ENCODE measurements around the gene PLA2G4E. TPM values are rescaled to one million over a fixed set of nuclear protein-coding genes. Genes with fewer than 3 reads are reported as not detected.

The PLA2G4E gene
- total RNA-seq, 1 donor from 2014 or later = not detected

DNA sequence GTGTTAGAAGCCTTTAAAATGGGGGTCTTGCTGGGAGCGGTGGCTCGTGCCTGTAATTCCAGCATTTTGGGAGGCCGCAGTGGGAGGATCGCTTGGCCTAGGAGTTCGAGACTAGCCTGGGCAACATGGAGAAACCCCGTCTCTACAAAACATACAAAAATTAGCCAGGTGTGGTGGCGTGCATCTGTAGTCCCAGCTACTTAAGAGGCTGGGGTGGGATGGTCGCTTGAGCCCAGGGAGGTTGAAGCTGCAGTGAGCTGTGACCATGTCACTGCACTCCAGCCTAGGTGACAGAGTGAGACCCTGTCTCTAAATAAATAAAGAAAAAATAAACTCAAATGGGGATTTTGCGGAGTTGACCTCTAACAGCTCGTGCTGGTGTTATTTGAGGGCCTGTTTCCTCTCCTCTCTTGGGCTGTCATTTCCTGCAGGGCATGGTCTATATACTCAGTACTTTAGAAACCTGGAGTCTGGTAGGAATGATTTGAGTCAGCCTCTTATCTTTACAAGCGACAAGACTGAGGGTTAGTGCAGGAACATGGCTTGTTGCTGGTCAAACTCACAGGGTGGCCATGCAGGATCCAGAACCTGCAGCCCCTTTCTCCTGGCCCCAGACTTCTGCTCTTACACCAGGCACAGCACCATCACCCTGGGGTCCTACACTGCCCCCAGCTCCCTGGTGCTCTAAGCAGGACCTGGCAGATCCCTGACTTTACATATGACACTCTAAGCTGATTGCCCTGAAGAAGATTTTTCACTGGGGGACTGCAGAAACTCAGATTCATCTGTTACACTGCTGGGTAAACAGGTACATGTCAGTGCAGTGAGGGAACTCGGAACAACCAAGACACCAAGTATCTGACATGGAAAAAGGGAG lies 63.6 kb downstream of the PLA2G4E start:
- DNase-seq (ENCODE audit: low spot score) = no peak
- peaks cover 21% of the 10 kb centered on the region for H3K36me3 Mint-ChIP-seq (ENCODE audit: low read depth)
- H3K4me1 Mint-ChIP-seq (ENCODE audit: low read depth) = peaks cover 52% of the 10 kb centered on the region
- H3K27ac Mint-ChIP-seq = peak overlapping the region; percentile 63
- intact Hi-C loops (cut with micrococcal nuclease) = loop anchor here (1.0 to 2.0 kb wide), 2 partner anchors 13 to 20 kb away; no protein-coding TSS in a partner anchor
- no peaks in the 10 kb centered on the region for H3K9me3 Mint-ChIP-seq
- no peaks in the 10 kb centered on the region for H3K27me3 Mint-ChIP-seq (ENCODE audit: insufficient read depth)
- peak overlapping the region; percentile 26 for H3K4me3 Mint-ChIP-seq

GRCh38 chr15:41955807-41956525 lies 64.9 kb downstream of the PLA2G4E start:
- intact Hi-C loops (cut with micrococcal nuclease) = loop anchor here (2.0 kb wide), 1 partner anchor 19 kb away; no protein-coding TSS in a partner anchor
- no peaks in the 10 kb centered on the region for H3K9me3 Mint-ChIP-seq
- H3K27ac Mint-ChIP-seq = no peak overlapping the region
- peaks cover 39% of the 10 kb centered on the region for H3K4me1 Mint-ChIP-seq (ENCODE audit: low read depth)
- H3K36me3 Mint-ChIP-seq (ENCODE audit: low read depth) = peaks cover 22% of the 10 kb centered on the region
- no peak for DNase-seq (ENCODE audit: low spot score)
- no peaks in the 10 kb centered on the region for H3K27me3 Mint-ChIP-seq (ENCODE audit: insufficient read depth)
- H3K4me3 Mint-ChIP-seq = no peak overlapping the region

GRCh38 chr15:41955100-41955499 lies 65.7 kb downstream of the PLA2G4E start:
- Mint-ChIP-seq H3K4me1 (ENCODE audit: low read depth) (peaks cover 36% of the 10 kb centered on the region), H3K36me3 (ENCODE audit: low read depth) (peaks cover 27% of the 10 kb centered on the region), H3K4me3 (no peak overlapping the region), H3K9me3 (no peaks in the 10 kb centered on the region), H3K27me3 (ENCODE audit: insufficient read depth) (no peaks in the 10 kb centered on the region), H3K27ac (no peak overlapping the region)
- DNase-seq (ENCODE audit: low spot score) = no peak
- intact Hi-C loops (cut with micrococcal nuclease) = no loop called here

- Mint-ChIP-seq H3K4me3 (no peak overlapping the region), H3K9me3 (no peaks in the 10 kb centered on the region), H3K4me1 (ENCODE audit: low read depth) (peaks cover 28% of the 10 kb centered on the region), H3K36me3 (ENCODE audit: low read depth) (peaks cover 26% of the 10 kb centered on the region), H3K27ac (no peak overlapping the region), H3K27me3 (ENCODE audit: insufficient read depth) (no peaks in the 10 kb centered on the region)
- DNase-seq (ENCODE audit: low spot score) = no peak
- intact Hi-C loops (cut with micrococcal nuclease) = no loop called here
Measured at GRCh38 chr15:41954036-41954435, 66.8 kb downstream of the PLA2G4E start.

- no peak overlapping the region for H3K4me3 Mint-ChIP-seq
- intact Hi-C loops (cut with micrococcal nuclease) = no loop called here
- no peaks in the 10 kb centered on the region for H3K9me3 Mint-ChIP-seq
- H3K4me1 Mint-ChIP-seq (ENCODE audit: low read depth) = peaks cover 10% of the 10 kb centered on the region
- peaks cover 17% of the 10 kb centered on the region for H3K36me3 Mint-ChIP-seq (ENCODE audit: low read depth)
- peak overlapping the region; percentile 70 for H3K27ac Mint-ChIP-seq
- no peak for DNase-seq (ENCODE audit: low spot score)
- H3K27me3 Mint-ChIP-seq (ENCODE audit: insufficient read depth) = no peaks in the 10 kb centered on the region
Measured at GRCh38 chr15:41952013-41952563, 68.8 kb downstream of the PLA2G4E start.

DNA sequence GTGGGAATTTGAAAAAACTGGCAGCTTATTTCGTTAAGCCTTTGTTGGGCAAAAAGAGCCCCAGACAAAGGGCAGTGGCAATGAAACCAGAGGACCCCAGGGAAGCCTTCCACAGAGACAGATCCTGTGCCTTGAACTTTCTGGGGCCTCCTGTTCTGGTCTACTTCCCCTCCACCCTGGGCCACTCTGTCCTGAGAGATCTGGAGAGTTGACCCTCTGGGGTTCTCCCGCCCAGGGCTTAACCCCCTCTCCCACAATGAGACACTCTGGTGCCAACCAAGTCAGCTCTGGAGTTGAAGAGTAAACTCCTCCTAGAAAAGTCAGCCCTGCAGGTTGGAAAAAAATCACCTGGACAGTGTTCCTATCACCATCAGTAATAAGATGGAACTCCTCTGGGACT lies 69.3 kb downstream of the PLA2G4E start:
- no peaks in the 10 kb centered on the region for H3K27me3 Mint-ChIP-seq (ENCODE audit: insufficient read depth)
- no peak for DNase-seq (ENCODE audit: low spot score)
- peaks cover 5% of the 10 kb centered on the region for H3K4me1 Mint-ChIP-seq (ENCODE audit: low read depth)
- no peaks in the 10 kb centered on the region for H3K9me3 Mint-ChIP-seq
- H3K27ac Mint-ChIP-seq = no peak overlapping the region
- H3K36me3 Mint-ChIP-seq (ENCODE audit: low read depth) = peaks cover 17% of the 10 kb centered on the region
- no peak overlapping the region for H3K4me3 Mint-ChIP-seq
- intact Hi-C loops (cut with micrococcal nuclease) = no loop called here

- Mint-ChIP-seq H3K27ac (no peak overlapping the region), H3K9me3 (no peaks in the 10 kb centered on the region), H3K4me1 (ENCODE audit: low read depth) (no peaks in the 10 kb centered on the region), H3K27me3 (ENCODE audit: insufficient read depth) (no peaks in the 10 kb centered on the region), H3K36me3 (ENCODE audit: low read depth) (peaks cover 20% of the 10 kb centered on the region), H3K4me3 (no peak overlapping the region)
- no peak for DNase-seq (ENCODE audit: low spot score)
- intact Hi-C loops (cut with micrococcal nuclease) = no loop called here
Measured at GRCh38 chr15:41950489-41950888, 70.4 kb downstream of the PLA2G4E start.

DNA sequence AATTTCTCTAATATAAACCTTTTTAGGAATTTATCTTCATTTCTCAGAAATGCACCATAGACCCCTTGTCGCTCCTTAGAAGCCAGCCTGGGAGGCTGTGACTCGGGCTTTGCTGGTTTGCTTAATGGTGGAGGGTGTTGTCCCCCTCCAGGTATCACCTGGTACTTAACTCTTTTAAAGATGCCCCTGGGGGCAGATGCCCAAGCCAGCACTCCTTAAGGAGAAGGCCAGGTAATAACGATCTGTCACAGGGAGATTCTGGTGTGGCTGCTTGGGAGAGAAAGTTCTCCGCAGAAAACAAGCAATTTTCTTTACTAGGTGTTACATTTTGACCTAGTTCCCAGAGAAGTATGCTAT lies 70.7 kb downstream of the PLA2G4E start:
- H3K4me1 Mint-ChIP-seq (ENCODE audit: low read depth) = peaks cover 3% of the 10 kb centered on the region
- no peak overlapping the region for H3K4me3 Mint-ChIP-seq
- intact Hi-C loops (cut with micrococcal nuclease) = no loop called here
- H3K36me3 Mint-ChIP-seq (ENCODE audit: low read depth) = peaks cover 20% of the 10 kb centered on the region
- no peak overlapping the region for H3K27ac Mint-ChIP-seq
- DNase-seq (ENCODE audit: low spot score) = no peak
- H3K27me3 Mint-ChIP-seq (ENCODE audit: insufficient read depth) = no peaks in the 10 kb centered on the region
- no peaks in the 10 kb centered on the region for H3K9me3 Mint-ChIP-seq

- Mint-ChIP-seq H3K36me3 (ENCODE audit: low read depth) (peaks cover 20% of the 10 kb centered on the region), H3K4me3 (no peak overlapping the region), H3K9me3 (no peaks in the 10 kb centered on the region), H3K27me3 (ENCODE audit: insufficient read depth) (no peaks in the 10 kb centered on the region), H3K4me1 (ENCODE audit: low read depth) (peaks cover 4% of the 10 kb centered on the region), H3K27ac (no peak overlapping the region)
- no peak for DNase-seq (ENCODE audit: low spot score)
- intact Hi-C loops (cut with micrococcal nuclease) = no loop called here
Measured at GRCh38 chr15:41949401-41950126, 71.3 kb downstream of the PLA2G4E start.

- Mint-ChIP-seq H3K36me3 (ENCODE audit: low read depth) (peaks cover 20% of the 10 kb centered on the region), H3K4me3 (no peak overlapping the region), H3K27ac (no peak overlapping the region), H3K9me3 (no peaks in the 10 kb centered on the region), H3K27me3 (ENCODE audit: insufficient read depth) (no peaks in the 10 kb centered on the region), H3K4me1 (ENCODE audit: low read depth) (peaks cover 4% of the 10 kb centered on the region)
- no peak for DNase-seq (ENCODE audit: low spot score)
- intact Hi-C loops (cut with micrococcal nuclease) = no loop called here
Measured at GRCh38 chr15:41948490-41948889, 72.4 kb downstream of the PLA2G4E start.

DNA sequence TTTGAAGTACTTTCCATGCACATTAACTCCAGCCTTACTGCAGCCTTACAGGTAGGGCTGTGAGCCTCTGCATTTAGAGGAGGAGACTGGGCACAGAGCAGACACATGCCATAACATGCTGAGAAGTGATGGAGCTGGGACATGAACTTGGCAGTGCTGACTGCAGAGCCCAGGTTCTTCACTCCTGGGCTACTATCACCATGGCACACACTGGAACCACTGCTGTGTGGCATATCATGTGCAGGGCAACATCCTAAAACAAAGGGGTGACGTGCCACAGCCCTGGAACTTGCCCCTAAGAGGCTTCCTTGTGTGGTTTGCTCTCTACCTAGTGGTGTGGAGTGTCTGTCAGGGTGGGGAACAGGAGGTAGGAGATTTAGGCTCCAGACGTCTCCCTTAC lies 73.9 kb downstream of the PLA2G4E start:
- Mint-ChIP-seq H3K4me3 (no peak overlapping the region), H3K27ac (no peak overlapping the region), H3K9me3 (no peaks in the 10 kb centered on the region), H3K27me3 (ENCODE audit: insufficient read depth) (no peaks in the 10 kb centered on the region), H3K36me3 (ENCODE audit: low read depth) (peaks cover 24% of the 10 kb centered on the region), H3K4me1 (ENCODE audit: low read depth) (peaks cover 13% of the 10 kb centered on the region)
- no peak for DNase-seq (ENCODE audit: low spot score)
- intact Hi-C loops (cut with micrococcal nuclease) = no loop called here

DNA sequence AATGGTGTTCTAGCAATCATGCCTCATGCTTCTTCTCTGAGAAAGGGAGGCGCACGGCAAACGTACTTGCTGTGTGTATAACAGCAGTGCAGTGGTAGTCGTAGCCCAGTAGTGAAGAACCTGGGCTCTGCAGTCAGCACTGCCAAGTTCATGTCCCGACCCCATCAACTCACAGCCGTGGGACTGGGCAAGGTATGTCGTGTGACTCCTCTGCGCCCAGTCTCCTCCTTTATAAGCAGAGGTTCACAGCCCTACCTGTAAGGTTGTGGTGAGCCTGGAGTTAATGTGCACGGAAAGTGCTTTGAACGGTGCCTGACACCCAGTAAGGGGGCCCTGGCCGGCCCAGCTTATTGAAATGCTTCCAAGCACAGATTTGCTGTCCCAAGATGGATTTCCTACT lies 75.1 kb downstream of the PLA2G4E start:
- Mint-ChIP-seq H3K4me1 (ENCODE audit: low read depth) (peaks cover 18% of the 10 kb centered on the region), H3K27ac (no peak overlapping the region), H3K27me3 (ENCODE audit: insufficient read depth) (no peaks in the 10 kb centered on the region), H3K9me3 (no peaks in the 10 kb centered on the region), H3K4me3 (no peak overlapping the region), H3K36me3 (ENCODE audit: low read depth) (peaks cover 27% of the 10 kb centered on the region)
- intact Hi-C loops (cut with micrococcal nuclease) = no loop called here
- no peak for DNase-seq (ENCODE audit: low spot score)

All from activated T-helper 1 cell treated with anti-CD3 and anti-CD28 coated beads, Interleukin-12 subunit alpha, Interleukin-12 subunit beta, Interleukin-2, Interleukin-4 antibody, amounts not matched to agents 30 ng/mL and 10 ng/mL and 1 ng/mL, durations not matched to agents 14 hours and 24 hours and 36 hours (primary cell).